WI38 (cell line): ENCODE results near the gene SDCBP2.

Source experiments
- H3K4me3 ChIP-seq: 2 replicates; pipeline ENCODE4 v1.5.1; 2011; ENCODE audit warnings: low read depth, mild to moderate bottlenecking, control low read depth, low read length
- TF ChIP-seq, protein P1 (sequence below): IDR thresholded peaks from 2 replicates; pipeline ENCODE4 v1.5.1; 2012; ENCODE audit warnings: low read depth, mild to moderate bottlenecking, control low read depth, low read length

Gene SDCBP2

GRCh38 chr20:1338801-1339200, 9.9 kb upstream of the SDCBP2 start:
- H3K4me3 ChIP-seq, result no peak overlapping the region
- TF ChIP-seq, protein P1, sequence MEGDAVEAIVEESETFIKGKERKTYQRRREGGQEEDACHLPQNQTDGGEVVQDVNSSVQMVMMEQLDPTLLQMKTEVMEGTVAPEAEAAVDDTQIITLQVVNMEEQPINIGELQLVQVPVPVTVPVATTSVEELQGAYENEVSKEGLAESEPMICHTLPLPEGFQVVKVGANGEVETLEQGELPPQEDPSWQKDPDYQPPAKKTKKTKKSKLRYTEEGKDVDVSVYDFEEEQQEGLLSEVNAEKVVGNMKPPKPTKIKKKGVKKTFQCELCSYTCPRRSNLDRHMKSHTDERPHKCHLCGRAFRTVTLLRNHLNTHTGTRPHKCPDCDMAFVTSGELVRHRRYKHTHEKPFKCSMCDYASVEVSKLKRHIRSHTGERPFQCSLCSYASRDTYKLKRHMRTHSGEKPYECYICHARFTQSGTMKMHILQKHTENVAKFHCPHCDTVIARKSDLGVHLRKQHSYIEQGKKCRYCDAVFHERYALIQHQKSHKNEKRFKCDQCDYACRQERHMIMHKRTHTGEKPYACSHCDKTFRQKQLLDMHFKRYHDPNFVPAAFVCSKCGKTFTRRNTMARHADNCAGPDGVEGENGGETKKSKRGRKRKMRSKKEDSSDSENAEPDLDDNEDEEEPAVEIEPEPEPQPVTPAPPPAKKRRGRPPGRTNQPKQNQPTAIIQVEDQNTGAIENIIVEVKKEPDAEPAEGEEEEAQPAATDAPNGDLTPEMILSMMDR, result no peak

- no peak overlapping the region for H3K4me3 ChIP-seq
- TF ChIP-seq, protein P1, result no peak
These were observed 9.2 kb upstream of the SDCBP2 start for GRCh38 chr20:1338096-1338495.

DNA sequence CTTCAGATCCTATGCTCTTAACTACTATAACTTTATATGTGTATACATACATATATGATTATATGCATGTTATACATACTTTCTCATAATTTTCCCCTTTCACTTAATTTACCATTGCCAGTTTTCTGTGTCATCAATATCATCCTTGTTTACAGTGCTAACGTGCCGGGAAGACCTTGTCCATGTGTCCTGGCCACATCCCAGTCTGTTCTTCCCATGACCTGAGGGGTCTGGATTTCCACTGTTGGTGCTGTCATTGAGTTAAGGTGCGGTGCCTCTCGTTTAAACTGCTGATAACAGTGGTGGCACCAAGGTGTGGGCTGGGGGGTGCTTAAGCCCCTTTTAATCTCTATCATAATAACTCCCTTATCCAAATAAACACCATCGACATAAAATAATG, 8.5 kb upstream of the SDCBP2 start:
- TF ChIP-seq, protein P1, result no peak
- no peak overlapping the region for H3K4me3 ChIP-seq

DNA sequence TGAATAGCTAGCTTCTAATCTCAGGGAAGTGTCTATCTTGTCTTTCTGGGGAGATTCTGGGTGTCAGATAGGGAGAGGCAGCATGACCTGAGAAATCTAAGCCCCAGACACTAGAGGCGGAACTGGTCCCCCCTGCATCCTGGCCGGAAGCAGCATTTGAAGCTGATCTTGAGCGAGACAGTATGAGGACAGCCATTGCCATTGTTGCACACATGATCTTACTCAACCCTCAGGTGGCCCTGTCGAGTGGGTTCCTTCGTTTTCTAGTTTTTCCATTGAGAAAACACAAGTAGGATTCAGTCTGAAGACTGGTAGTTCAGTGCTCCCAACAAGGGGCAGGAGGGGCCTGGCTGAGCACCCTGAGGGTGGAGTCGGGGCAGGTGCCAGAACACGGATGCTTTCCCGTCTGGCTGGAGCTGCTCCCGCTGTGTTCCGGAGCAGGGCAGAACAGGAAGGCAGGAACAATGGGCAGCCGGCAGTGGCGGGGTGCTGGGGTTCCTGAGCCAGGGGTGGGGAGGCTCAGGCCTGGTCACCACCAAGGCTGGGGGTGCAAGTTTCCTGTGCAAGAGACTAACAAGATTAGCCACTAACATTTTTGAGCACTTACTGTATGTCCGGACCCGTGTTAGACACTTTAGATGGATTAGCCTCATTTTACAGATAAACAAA, 7.9 kb upstream of the SDCBP2 start:
- H3K4me3 ChIP-seq, result no peak overlapping the region
- TF ChIP-seq, protein P1, result no peak

- no peak overlapping the region for H3K4me3 ChIP-seq
- TF ChIP-seq, protein P1, result no peak
These were observed 7.2 kb upstream of the SDCBP2 start for GRCh38 chr20:1335961-1336698.

GRCh38 chr20:1334761-1335160, 5.8 kb upstream of the SDCBP2 start:
- TF ChIP-seq, protein P1, result no peak
- H3K4me3 ChIP-seq, result no peak overlapping the region

DNA sequence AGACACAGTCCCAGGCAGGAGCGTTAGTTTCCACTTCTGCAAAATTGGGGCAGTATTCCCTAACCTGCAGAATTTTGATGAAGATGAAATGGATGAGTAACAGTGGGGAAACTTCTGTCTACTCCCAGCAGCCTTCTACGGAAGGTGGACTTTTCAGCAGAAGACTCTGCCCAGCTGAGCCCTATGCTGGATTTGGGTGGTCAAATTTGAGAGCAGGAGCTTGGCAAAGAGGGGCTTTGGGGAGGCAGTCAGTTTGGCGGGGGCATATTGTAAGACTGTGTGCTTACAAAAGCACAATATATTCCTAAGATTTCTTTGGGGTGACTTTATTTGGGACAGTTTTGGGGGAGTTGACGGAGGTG, 5.4 kb upstream of the SDCBP2 start:
- H3K4me3 ChIP-seq, result no peak overlapping the region
- TF ChIP-seq, protein P1, result no peak
